HCT116 (cell line): ENCODE data around the gene ANKRD44. TPM values are rescaled to one million over a fixed set of nuclear protein-coding genes. Genes with fewer than 3 reads are reported as not detected.

Source experiments
- ATAC-seq: fragments of 200-7000 bp; cut with Tn5 transposase; 2 replicates; pipeline ENCODE4 v1.9.1; 2020; ENCODE audit warnings: mild to moderate bottlenecking, moderate library complexity
- BruUV-seq: library from RNA; stranded (reverse); fragments of 400-500 nt; replicated peaks from 2 replicates; lab custom pipeline; 2021; lab: Mats Ljungman, UMichigan
- CTCF ChIA-PET: fragments of 300-600 bp; sonication (Branson Sonifier 250); formaldehyde crosslinking; loops from one replicate; lab custom pipeline; 2021; ENCODE audit warnings: antibody characterized with exemption; lab: Charles Lee
- POLR2A ChIA-PET: fragments of 300-600, 350-600 bp; sonication (Branson Sonifier 250); formaldehyde crosslinking; loops from one replicate; lab custom pipeline; 2021; ENCODE audit warnings: antibody characterized with exemption; lab: Charles Lee
- RAD21 ChIA-PET, 2 experiments: fragments of 300-600 bp; sonication (Branson Sonifier 250); formaldehyde crosslinking; loops; one replicate each; lab custom pipeline; 2023; ENCODE audit warnings: low total read pairs in 2 of 2; ENCODE audit not compliant: uncharacterized antibody in 2 of 2, unreplicated experiment in 2 of 2, low non-redundant PET in 1 of 2; lab: Charles Lee
- DNase-seq: peaks from one replicate; pipeline ENCODE4 v3.0.0-alpha.2; 2010; ENCODE audit warnings: low read depth, low spot score
- H2AFZ ChIP-seq: fragments of 200-600 bp; shearing (Covaris generic), sonication (generic); 2 replicates; pipeline ENCODE4 v1.6.1; 2017; ENCODE audit warnings: low read depth, mixed run types, mixed read lengths, antibody characterized with exemption, low read length; ENCODE audit not compliant: poor library complexity, severe bottlenecking
- H3K27ac ChIP-seq: 2 replicates; pipeline ENCODE4 v1.5.1; 2012; ENCODE audit warnings: low read depth, low read length
- H3K27me3 ChIP-seq: fragments of 200-600 bp; sonication (generic); 2 replicates; pipeline ENCODE4 v1.6.1; 2016; ENCODE audit warnings: mixed run types, low read length, mixed read lengths; ENCODE audit not compliant: insufficient read depth
- H3K36me3 ChIP-seq, 2 experiments: fragments of 200-500 bp in 1 of 2; fragments of 200-600 bp in 1 of 2; sonication (Bioruptor generic) in 1 of 2; sonication (generic) in 1 of 2; 2 replicates each; pipeline versions ENCODE4 v1.5.1 to v1.6.1; 2014 to 2016; ENCODE audit warnings: low read length in 2 of 2, inconsistent platforms in 1 of 2, mixed read lengths in 1 of 2, mixed run types in 1 of 2; ENCODE audit not compliant: insufficient read depth in 2 of 2, control insufficient read depth in 1 of 2
- H3K4me1 ChIP-seq, 2 experiments: fragments of 200-600 bp in 1 of 2; sonication (generic) in 1 of 2; 2 replicates each; pipeline versions ENCODE4 v1.5.1 to v1.6.1; 2012 to 2017; ENCODE audit warnings: low read length in 2 of 2, inconsistent platforms in 1 of 2, mild to moderate bottlenecking in 1 of 2, mixed read lengths in 1 of 2, mixed run types in 1 of 2, moderate library complexity in 1 of 2; ENCODE audit not compliant: insufficient read depth in 2 of 2, control insufficient read depth in 1 of 2
- H3K4me2 ChIP-seq: fragments of 200-600 bp; sonication (generic); 2 replicates; pipeline ENCODE4 v1.6.1; 2017; ENCODE audit warnings: mixed run types, low read length, mixed read lengths
- H3K4me3 ChIP-seq, 2 experiments: fragments of 200-600 bp in 1 of 2; sonication (generic) in 1 of 2; replicated peaks in 1 of 2; 2 replicates each; pipeline ENCODE4 v1.5.1; 2011 to 2016; ENCODE audit warnings: low read length in 2 of 2, control low read depth in 1 of 2, low read depth in 1 of 2, mild to moderate bottlenecking in 1 of 2, mixed read lengths in 1 of 2, mixed run types in 1 of 2
- H3K79me2 ChIP-seq: fragments of 200-600 bp; sonication (generic); 2 replicates; pipeline ENCODE4 v1.6.1; 2017; ENCODE audit warnings: mild to moderate bottlenecking, mixed run types, low read length, moderate library complexity, mixed read lengths; ENCODE audit not compliant: insufficient read depth
- H3K9ac ChIP-seq: fragments of 200-600 bp; sonication (generic); 2 replicates; pipeline ENCODE4 v1.6.1; 2016; ENCODE audit warnings: low read length, mixed read lengths
- H3K9me2 ChIP-seq: fragments of 200-600 bp; sonication (generic), shearing (Covaris generic); 2 replicates; pipeline ENCODE4 v1.6.1; 2017; ENCODE audit warnings: mixed run types, mild to moderate bottlenecking, moderate library complexity; ENCODE audit not compliant: insufficient read depth
- H3K9me3 ChIP-seq, 2 experiments: fragments of 200-500 bp in 1 of 2; fragments of 200-600 bp in 1 of 2; sonication (Bioruptor generic) in 1 of 2; sonication (generic) in 1 of 2; 2 replicates each; pipeline ENCODE4 v1.6.1; 2014 to 2017; ENCODE audit warnings: low read length in 2 of 2, mixed read lengths in 2 of 2, inconsistent platforms in 1 of 2, low read depth in 1 of 2, mild to moderate bottlenecking in 1 of 2, mixed run types in 1 of 2, moderate library complexity in 1 of 2; ENCODE audit not compliant: control insufficient read depth in 1 of 2, insufficient read depth in 1 of 2
- H4K20me1 ChIP-seq: fragments of 200-600 bp; sonication (generic), shearing (Covaris generic); 2 replicates; pipeline ENCODE4 v1.6.1; 2017; ENCODE audit warnings: mixed run types, mild to moderate bottlenecking, moderate library complexity; ENCODE audit not compliant: insufficient read depth
- CBX3 ChIP-seq: IDR thresholded peaks from 2 replicates; pipeline ENCODE4 v1.6.1; 2012; ENCODE audit warnings: low read depth
- CEBPB ChIP-seq: IDR thresholded peaks from 2 replicates; pipeline ENCODE4 v1.6.1; 2012; ENCODE audit warnings: low read depth
- ELF1 ChIP-seq: IDR thresholded peaks from 2 replicates; pipeline ENCODE4 v1.6.1; 2012; ENCODE audit warnings: low read depth, borderline replicate concordance
- EZH2 ChIP-seq: fragments of 200-600 bp; sonication (generic); IDR thresholded peaks from 2 replicates; pipeline ENCODE4 v1.6.1; 2017; ENCODE audit warnings: antibody characterized with exemption, mixed run types
- EZH2phosphoT487 ChIP-seq: fragments of 200-600 bp; IDR thresholded peaks from 2 replicates; pipeline ENCODE4 v1.6.1; 2018; ENCODE audit warnings: antibody characterized with exemption, borderline replicate concordance
- FOSL1 ChIP-seq: IDR thresholded peaks from 2 replicates; pipeline ENCODE4 v1.6.1; 2012; ENCODE audit warnings: low read depth
- JUND ChIP-seq: IDR thresholded peaks from 2 replicates; pipeline ENCODE4 v1.6.1; 2012
- MAX ChIP-seq: IDR thresholded peaks from 2 replicates; pipeline ENCODE4 v1.6.1; 2012
- POLR2A ChIP-seq: IDR thresholded peaks from 2 replicates; pipeline ENCODE4 v1.7.0; 2011; ENCODE audit warnings: borderline replicate concordance; ENCODE audit not compliant: insufficient read depth, insufficient read length; ENCODE audit errors: extremely low read depth
- POLR2AphosphoS5 ChIP-seq: IDR thresholded peaks from 2 replicates; pipeline ENCODE4 v1.6.1; 2011; ENCODE audit warnings: mild to moderate bottlenecking, low read depth, low read length, moderate library complexity
- RAD21 ChIP-seq: IDR thresholded peaks from 2 replicates; pipeline ENCODE4 v1.6.1; 2012; ENCODE audit warnings: low read depth, mild to moderate bottlenecking
- REST ChIP-seq: IDR thresholded peaks from 2 replicates; pipeline ENCODE4 v1.6.1; 2012; ENCODE audit warnings: low read depth
- SIN3A ChIP-seq: IDR thresholded peaks from 2 replicates; pipeline ENCODE4 v1.6.1; 2012; ENCODE audit warnings: low read depth
- SRF ChIP-seq: IDR thresholded peaks from 2 replicates; pipeline ENCODE4 v1.6.1; 2012; ENCODE audit warnings: low read depth
- YY1 ChIP-seq: IDR thresholded peaks from 2 replicates; pipeline ENCODE4 v1.6.1; 2011; ENCODE audit warnings: low read length, low read depth, moderate library complexity, mild to moderate bottlenecking; ENCODE audit not compliant: insufficient replicate concordance; ENCODE audit errors: extremely low read depth
- ZFX ChIP-seq: fragments of 450-650 bp; IDR thresholded peaks from 2 replicates; pipeline ENCODE4 v1.6.1; 2017
- intact Hi-C: fragments of 100-400 bp; cut with micrococcal nuclease; formaldehyde crosslinking; loops from 2 replicates; pipeline ENCODE4 v1.10.0; 2022
- total RNA-seq: library from RNA; stranded (reverse); gene quantifications from one replicate; pipeline ENCODE4 v1.2.1, GENCODE V29; 2021; ENCODE audit not compliant: unreplicated experiment

ANKRD44 gene
- total RNA-seq, 1 experiment from 2014 or later: 2.7 TPM

DNA sequence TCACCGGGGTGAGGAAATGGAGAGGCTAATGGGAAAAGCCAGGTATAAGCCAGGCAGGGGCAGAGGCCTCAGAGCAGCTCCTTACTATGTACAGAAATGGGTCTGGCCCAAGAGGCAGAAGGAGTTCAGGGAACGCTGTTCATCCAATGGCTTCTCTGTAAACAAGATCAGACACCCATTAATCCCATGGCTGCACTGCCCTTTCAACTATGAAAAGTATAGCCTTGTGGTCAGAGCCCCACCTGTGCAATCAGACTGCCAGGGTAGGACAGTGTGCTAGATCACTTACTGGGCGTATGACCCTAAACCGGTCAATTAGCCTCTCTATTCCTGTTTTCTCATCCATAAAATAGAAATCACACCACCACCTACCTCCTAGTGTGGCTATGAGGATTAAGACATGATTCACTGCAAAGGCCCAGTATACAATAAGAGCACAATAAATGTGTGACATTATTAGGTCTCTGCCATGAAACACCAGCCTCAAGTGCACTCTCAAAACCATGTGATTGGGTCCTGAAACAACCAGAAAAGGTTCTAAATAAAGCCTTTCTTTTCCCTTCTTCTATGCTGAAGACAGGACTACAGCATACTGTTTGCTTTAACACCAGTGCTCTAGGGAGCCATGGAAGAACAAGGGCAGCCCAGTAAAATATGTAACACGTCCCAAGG is 4.4 kb downstream of the ANKRD44 start (continued):
- no peak for TF ChIP-seq RAD21
- TF ChIP-seq FOSL1: no peak
- TF ChIP-seq YY1: no peak
- no peak for TF ChIP-seq EZH2phosphoT487
- no peak for TF ChIP-seq SIN3A
- TF ChIP-seq JUND: no peak
- TF ChIP-seq ELF1: no peak
- TF ChIP-seq REST: no peak
- no peak for TF ChIP-seq CEBPB
- no peak for TF ChIP-seq SRF

DNA sequence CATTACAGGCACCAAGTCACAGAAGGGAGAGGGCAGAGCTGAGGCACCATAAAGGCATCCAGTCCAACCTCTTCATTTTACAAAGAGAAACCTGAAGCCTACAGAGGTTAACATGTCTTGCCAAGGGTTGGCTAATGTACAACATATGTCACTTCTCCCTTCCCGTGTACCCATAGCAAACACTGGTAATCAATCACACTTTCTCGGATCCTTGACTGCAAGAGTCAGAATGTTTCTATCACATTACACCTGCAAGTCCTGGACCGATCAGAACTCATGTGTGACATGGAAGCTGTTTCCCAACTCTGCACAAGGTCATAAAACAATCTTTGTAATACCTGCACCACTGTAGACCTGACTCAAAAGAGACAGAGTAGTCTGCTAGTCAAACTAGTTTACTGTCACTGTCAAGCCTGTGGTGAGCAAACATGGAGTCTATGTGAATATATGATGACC is 6.0 kb downstream of the ANKRD44 start:
- ATAC-seq: no peak

More for the DNA sequence above, 6.0 kb downstream of the ANKRD44 start:
- H2AFZ ChIP-seq: no peak overlapping the region
- no peaks in the 10 kb centered on the region for H3K9me2 ChIP-seq
- H4K20me1 ChIP-seq: no peaks in the 10 kb centered on the region
- no peak for TF ChIP-seq EZH2
- no peak for TF ChIP-seq ZFX
- no peak for TF ChIP-seq FOSL1
- TF ChIP-seq MAX: no peak
- TF ChIP-seq YY1: no peak
- no peak for TF ChIP-seq CEBPB
- no peak for TF ChIP-seq RAD21
- TF ChIP-seq POLR2AphosphoS5: no peak
- TF ChIP-seq POLR2A: no peak
- TF ChIP-seq CBX3: no peak
- H3K27me3 ChIP-seq: no peaks in the 10 kb centered on the region
- no TSS peak for BruUV-seq
- ChIA-PET RAD21 (no interaction called here), POLR2A (no interaction called here), CTCF (no interaction called here)
- H3K9ac ChIP-seq: no peak overlapping the region
- no peaks in the 10 kb centered on the region for H3K9me3 ChIP-seq
- H3K4me3 ChIP-seq: no peak overlapping the region
- no peak overlapping the region for H3K4me2 ChIP-seq
- no peaks in the 10 kb centered on the region; a peak in 1 of 4 replicates for H3K4me1 ChIP-seq
- intact Hi-C loops: no loop called here
- DNase-seq: no peak
- H3K27ac ChIP-seq: no peak overlapping the region
- no peaks in the 10 kb centered on the region for H3K79me2 ChIP-seq
- H3K36me3 ChIP-seq: no peaks in the 10 kb centered on the region
